HepG2 (cell line): ENCODE measurements around the gene CST4. TPM values are rescaled to one million over a fixed set of nuclear protein-coding genes. Genes with fewer than 3 reads are reported as not detected.

ENCODE experiments used
- FOXK1 ChIP-seq: sonication (generic); formaldehyde crosslinking; IDR thresholded peaks from 2 replicates; pipeline ENCODE4 v1.4.0; 2020; ENCODE audit warnings: low read depth, missing genetic modification reagents, borderline replicate concordance
- HMGA1 ChIP-seq: sonication (generic); formaldehyde crosslinking; conservative IDR thresholded peaks from 2 replicates; pipeline ENCODE4 v1.4.0; 2020; ENCODE audit warnings: missing genetic modification reagents
- HOXA3 ChIP-seq: sonication (generic); formaldehyde crosslinking; IDR thresholded peaks from 2 replicates; pipeline ENCODE4 v1.5.0; 2020; ENCODE audit warnings: missing genetic modification reagents
- MAFF ChIP-seq: IDR thresholded peaks from 2 replicates; pipeline ENCODE4 v1.6.1; 2011; ENCODE audit warnings: low read depth, low read length, improper control_type of control experiment
- PLRG1 ChIP-seq: fragments of 450-650 bp; conservative IDR thresholded peaks from 2 replicates; pipeline ENCODE4 v1.6.1; 2016
- TGIF2 ChIP-seq: IDR thresholded peaks from 2 replicates; pipeline ENCODE4 v1.6.1; 2016; ENCODE audit warnings: control low read depth, missing compliant biosample characterization
- TMF1 ChIP-seq: sonication (generic); formaldehyde crosslinking; IDR thresholded peaks from 2 replicates; pipeline ENCODE4 v1.8.1; 2022; ENCODE audit warnings: low read depth, missing genetic modification reagents
- YEATS4 ChIP-seq: sonication (generic); formaldehyde crosslinking; IDR thresholded peaks from 2 replicates; pipeline ENCODE4 v1.4.0; 2020; ENCODE audit warnings: missing genetic modification reagents, borderline replicate concordance
- ZFAT ChIP-seq: sonication (generic); formaldehyde crosslinking; conservative IDR thresholded peaks from 2 replicates; pipeline ENCODE4 v1.8.1; 2023; ENCODE audit warnings: missing genetic modification reagents, inconsistent platforms
- ZNF337 ChIP-seq: sonication (generic); formaldehyde crosslinking; IDR thresholded peaks from 2 replicates; pipeline ENCODE4 v1.5.1; 2020; ENCODE audit warnings: missing genetic modification reagents, low read depth, mild to moderate bottlenecking, borderline replicate concordance
- polyA plus RNA-seq, 8 experiments: library from polyadenylated mRNA; depleted of rRNA in 3 of 8; stranded (reverse) in 7 of 8; unstranded in 1 of 8; fragments of >200 nt; fragmentation: Illumina TruSeq in 4 of 8; extraction: Trizol in 4 of 8; gene quantifications; 2 replicates each; pipeline versions ENCODE4 v1.2.1 to v1.2.3, GENCODE V29; 2011 to 2016; ENCODE audit warnings: low read depth in 4 of 8, missing spikeins in 1 of 8, mixed read lengths in 1 of 8; ENCODE audit not compliant: insufficient read depth in 1 of 8
- total RNA-seq, 5 experiments: library from RNA; depleted of rRNA; stranded (reverse); fragments of >200 nt; fragmentation: Illumina TruSeq; extraction: Trizol; gene quantifications; 2 replicates each; pipeline ENCODE4 v1.2.3, GENCODE V29; 2016; ENCODE audit warnings: low read depth in 1 of 5
- TF ChIP-seq, protein P1 (sequence below): sonication (generic); formaldehyde crosslinking; IDR thresholded peaks from 2 replicates; pipeline ENCODE4 v1.5.0; 2020; ENCODE audit warnings: missing genetic modification reagents
- TF ChIP-seq, protein P2 (sequence below): sonication (generic); formaldehyde crosslinking; IDR thresholded peaks from 2 replicates; pipeline ENCODE4 v1.5.0; 2020; ENCODE audit warnings: mild to moderate bottlenecking, missing genetic modification reagents, borderline replicate concordance
- TF ChIP-seq, protein P3 (sequence below): sonication (generic); formaldehyde crosslinking; IDR thresholded peaks from 2 replicates; pipeline ENCODE4 v1.5.0; 2020; ENCODE audit warnings: mild to moderate bottlenecking, missing genetic modification reagents, borderline replicate concordance

CST4 gene
- total and polyA plus RNA-seq, 2 of the 13 experiments (the other 11 are each of a cell fraction or from before 2014, with no cell fraction given): not detected

- TF ChIP-seq MAFF (no peak), HOXA3 (peak; percentile 77), ZFAT (no peak), FOXK1 (CRISPR knock-in tag) (peak; percentile 24; the same call in 1 of the 2 replicates), PLRG1 (no peak), TMF1 (CRISPR knock-in tag) (0 out of 2 replicates have a peak, but pooled peaks have one; percentile 42), YEATS4 (CRISPR knock-in tag) (peak; percentile 75), TGIF2 (no peak), HMGA1 (no peak), ZNF337 (CRISPR knock-in tag) (no peak)
- TF ChIP-seq, protein P1, sequence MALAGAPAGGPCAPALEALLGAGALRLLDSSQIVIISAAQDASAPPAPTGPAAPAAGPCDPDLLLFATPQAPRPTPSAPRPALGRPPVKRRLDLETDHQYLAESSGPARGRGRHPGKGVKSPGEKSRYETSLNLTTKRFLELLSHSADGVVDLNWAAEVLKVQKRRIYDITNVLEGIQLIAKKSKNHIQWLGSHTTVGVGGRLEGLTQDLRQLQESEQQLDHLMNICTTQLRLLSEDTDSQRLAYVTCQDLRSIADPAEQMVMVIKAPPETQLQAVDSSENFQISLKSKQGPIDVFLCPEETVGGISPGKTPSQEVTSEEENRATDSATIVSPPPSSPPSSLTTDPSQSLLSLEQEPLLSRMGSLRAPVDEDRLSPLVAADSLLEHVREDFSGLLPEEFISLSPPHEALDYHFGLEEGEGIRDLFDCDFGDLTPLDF (CRISPR knock-in tag): no peak
- TF ChIP-seq, protein P2, sequence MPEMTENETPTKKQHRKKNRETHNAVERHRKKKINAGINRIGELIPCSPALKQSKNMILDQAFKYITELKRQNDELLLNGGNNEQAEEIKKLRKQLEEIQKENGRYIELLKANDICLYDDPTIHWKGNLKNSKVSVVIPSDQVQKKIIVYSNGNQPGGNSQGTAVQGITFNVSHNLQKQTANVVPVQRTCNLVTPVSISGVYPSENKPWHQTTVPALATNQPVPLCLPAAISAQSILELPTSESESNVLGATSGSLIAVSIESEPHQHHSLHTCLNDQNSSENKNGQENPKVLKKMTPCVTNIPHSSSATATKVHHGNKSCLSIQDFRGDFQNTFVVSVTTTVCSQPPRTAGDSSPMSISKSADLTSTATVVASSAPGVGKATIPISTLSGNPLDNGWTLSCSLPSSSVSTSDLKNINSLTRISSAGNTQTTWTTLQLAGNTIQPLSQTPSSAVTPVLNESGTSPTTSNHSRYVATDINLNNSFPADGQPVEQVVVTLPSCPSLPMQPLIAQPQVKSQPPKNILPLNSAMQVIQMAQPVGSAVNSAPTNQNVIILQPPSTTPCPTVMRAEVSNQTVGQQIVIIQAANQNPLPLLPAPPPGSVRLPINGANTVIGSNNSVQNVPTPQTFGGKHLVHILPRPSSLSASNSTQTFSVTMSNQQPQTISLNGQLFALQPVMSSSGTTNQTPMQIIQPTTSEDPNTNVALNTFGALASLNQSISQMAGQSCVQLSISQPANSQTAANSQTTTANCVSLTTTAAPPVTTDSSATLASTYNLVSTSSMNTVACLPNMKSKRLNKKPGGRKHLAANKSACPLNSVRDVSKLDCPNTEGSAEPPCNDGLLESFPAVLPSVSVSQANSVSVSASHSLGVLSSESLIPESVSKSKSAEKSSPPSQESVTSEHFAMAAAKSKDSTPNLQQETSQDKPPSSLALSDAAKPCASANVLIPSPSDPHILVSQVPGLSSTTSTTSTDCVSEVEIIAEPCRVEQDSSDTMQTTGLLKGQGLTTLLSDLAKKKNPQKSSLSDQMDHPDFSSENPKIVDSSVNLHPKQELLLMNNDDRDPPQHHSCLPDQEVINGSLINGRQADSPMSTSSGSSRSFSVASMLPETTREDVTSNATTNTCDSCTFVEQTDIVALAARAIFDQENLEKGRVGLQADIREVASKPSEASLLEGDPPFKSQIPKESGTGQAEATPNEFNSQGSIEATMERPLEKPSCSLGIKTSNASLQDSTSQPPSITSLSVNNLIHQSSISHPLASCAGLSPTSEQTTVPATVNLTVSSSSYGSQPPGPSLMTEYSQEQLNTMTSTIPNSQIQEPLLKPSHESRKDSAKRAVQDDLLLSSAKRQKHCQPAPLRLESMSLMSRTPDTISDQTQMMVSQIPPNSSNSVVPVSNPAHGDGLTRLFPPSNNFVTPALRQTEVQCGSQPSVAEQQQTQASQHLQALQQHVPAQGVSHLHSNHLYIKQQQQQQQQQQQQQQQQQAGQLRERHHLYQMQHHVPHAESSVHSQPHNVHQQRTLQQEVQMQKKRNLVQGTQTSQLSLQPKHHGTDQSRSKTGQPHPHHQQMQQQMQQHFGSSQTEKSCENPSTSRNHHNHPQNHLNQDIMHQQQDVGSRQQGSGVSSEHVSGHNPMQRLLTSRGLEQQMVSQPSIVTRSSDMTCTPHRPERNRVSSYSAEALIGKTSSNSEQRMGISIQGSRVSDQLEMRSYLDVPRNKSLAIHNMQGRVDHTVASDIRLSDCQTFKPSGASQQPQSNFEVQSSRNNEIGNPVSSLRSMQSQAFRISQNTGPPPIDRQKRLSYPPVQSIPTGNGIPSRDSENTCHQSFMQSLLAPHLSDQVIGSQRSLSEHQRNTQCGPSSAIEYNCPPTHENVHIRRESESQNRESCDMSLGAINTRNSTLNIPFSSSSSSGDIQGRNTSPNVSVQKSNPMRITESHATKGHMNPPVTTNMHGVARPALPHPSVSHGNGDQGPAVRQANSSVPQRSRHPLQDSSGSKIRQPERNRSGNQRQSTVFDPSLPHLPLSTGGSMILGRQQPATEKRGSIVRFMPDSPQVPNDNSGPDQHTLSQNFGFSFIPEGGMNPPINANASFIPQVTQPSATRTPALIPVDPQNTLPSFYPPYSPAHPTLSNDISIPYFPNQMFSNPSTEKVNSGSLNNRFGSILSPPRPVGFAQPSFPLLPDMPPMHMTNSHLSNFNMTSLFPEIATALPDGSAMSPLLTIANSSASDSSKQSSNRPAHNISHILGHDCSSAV: no peak
- TF ChIP-seq, protein P3, sequence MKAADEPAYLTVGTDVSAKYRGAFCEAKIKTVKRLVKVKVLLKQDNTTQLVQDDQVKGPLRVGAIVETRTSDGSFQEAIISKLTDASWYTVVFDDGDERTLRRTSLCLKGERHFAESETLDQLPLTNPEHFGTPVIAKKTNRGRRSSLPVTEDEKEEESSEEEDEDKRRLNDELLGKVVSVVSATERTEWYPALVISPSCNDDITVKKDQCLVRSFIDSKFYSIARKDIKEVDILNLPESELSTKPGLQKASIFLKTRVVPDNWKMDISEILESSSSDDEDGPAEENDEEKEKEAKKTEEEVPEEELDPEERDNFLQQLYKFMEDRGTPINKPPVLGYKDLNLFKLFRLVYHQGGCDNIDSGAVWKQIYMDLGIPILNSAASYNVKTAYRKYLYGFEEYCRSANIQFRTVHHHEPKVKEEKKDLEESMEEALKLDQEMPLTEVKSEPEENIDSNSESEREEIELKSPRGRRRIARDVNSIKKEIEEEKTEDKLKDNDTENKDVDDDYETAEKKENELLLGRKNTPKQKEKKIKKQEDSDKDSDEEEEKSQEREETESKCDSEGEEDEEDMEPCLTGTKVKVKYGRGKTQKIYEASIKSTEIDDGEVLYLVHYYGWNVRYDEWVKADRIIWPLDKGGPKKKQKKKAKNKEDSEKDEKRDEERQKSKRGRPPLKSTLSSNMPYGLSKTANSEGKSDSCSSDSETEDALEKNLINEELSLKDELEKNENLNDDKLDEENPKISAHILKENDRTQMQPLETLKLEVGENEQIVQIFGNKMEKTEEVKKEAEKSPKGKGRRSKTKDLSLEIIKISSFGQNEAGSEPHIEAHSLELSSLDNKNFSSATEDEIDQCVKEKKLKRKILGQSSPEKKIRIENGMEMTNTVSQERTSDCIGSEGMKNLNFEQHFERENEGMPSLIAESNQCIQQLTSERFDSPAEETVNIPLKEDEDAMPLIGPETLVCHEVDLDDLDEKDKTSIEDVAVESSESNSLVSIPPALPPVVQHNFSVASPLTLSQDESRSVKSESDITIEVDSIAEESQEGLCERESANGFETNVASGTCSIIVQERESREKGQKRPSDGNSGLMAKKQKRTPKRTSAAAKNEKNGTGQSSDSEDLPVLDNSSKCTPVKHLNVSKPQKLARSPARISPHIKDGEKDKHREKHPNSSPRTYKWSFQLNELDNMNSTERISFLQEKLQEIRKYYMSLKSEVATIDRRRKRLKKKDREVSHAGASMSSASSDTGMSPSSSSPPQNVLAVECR (CRISPR knock-in tag): peak; percentile 31; the same call in 1 of the 2 replicates
Measured at GRCh38 chr20:23658989-23659609, 29.7 kb downstream of the CST4 start (continued).
